Measurements from ENCODE around the gene KRABD2.

GRCh38 chr17:8402921-8403536, 26.5 kb upstream of the KRABD2 start:
- TF ChIP-seq YY1 (IDR thresholded peaks at IDR 0.05; ENCODE audit: insufficient read depth, insufficient read length) (no peak), ZNF274 (IDR thresholded peaks at IDR 0.05; ENCODE audit: low read depth, low read length) (no peak)

Data from NT2/D1 (cell line).